GM21447 (cell line): ENCODE data around the gene ARAP1.
"Not testable (repeated sequence)": the region's sequence is repeated elsewhere in the genome, so short reads cannot be mapped to it uniquely, and the experiment has no call there.

Experiments
- ATAC-seq: cut with Tn5 transposase; IDR thresholded peaks from one replicate; pipeline ENCODE4 v1.9.1; 2021; ENCODE audit not compliant: unreplicated experiment

The ARAP1 gene

GRCh38 chr11:72752088-72752914, at the start of gene ARAP1:
TSS of gene ARAP1 (minus strand) at chr11:72752408. CDS start at chr11:72727128, 25,280 bp downstream.
- peak; percentile 54 for ATAC-seq

GRCh38 chr11:72799441-72799840, 47.2 kb upstream of the ARAP1 start:
- no peak for ATAC-seq

- ATAC-seq, result no peak
These were observed 46.2 kb upstream of the ARAP1 start for GRCh38 chr11:72798361-72798760.

GRCh38 chr11:72793425-72794367, 41.5 kb upstream of the ARAP1 start, which contains the start of gene STARD10:
TSS of gene STARD10 (minus strand) at chr11:72794047. CDS start at chr11:72781181, 12,866 bp downstream.
- peak; percentile 84 for ATAC-seq

GRCh38 chr11:72793076-72793424, 40.8 kb upstream of the ARAP1 start:
- no peak for ATAC-seq

- no peak for ATAC-seq
These were observed 40.3 kb upstream of the ARAP1 start for GRCh38 chr11:72792437-72793021.

- ATAC-seq, result not testable (repeated sequence)
These were observed 39.0 kb upstream of the ARAP1 start for GRCh38 chr11:72791228-72791627.

GRCh38 chr11:72789493-72790131, 37.4 kb upstream of the ARAP1 start:
- no peak for ATAC-seq

- ATAC-seq, result no peak
These were observed 36.0 kb upstream of the ARAP1 start for GRCh38 chr11:72788241-72788640.

GRCh38 chr11:72787216-72788104, 35.3 kb upstream of the ARAP1 start:
- ATAC-seq, result no peak

GRCh38 chr11:72786305-72787215, 34.4 kb upstream of the ARAP1 start:
- ATAC-seq, result no peak

- no peak for ATAC-seq
These were observed 32.5 kb upstream of the ARAP1 start for GRCh38 chr11:72784662-72785061.

- no peak for ATAC-seq
These were observed 31.1 kb upstream of the ARAP1 start for GRCh38 chr11:72783144-72783905.

- no peak for ATAC-seq
These were observed 30.1 kb upstream of the ARAP1 start for GRCh38 chr11:72782081-72782920.

- ATAC-seq, result no peak
These were observed 29.3 kb upstream of the ARAP1 start for GRCh38 chr11:72781313-72782080.

GRCh38 chr11:72781063-72781312, 28.8 kb upstream of the ARAP1 start:
- ATAC-seq, result no peak
